ENCODE results near the gene PSMD9.

DNA sequence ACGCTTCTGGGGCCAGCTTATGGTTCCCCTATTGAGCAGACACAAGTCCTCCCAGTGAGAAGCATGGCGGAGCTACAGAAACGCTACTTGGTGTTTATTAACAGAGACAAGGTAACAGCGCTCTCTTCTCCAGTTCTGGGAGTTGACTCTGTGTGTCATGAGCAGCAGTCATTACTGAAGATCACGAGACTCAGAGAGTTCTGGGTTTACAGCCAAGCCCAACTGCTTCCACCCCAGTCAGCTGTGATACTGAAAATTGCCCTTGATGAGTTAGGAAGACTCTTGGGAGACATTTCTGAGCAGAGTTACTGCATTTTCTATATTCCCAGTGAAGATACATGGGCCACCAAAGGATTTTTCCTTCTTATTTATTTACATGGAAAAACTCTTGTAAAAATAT lies 78.4 kb downstream of the PSMD9 start:
- TF ChIP-seq, protein P1, sequence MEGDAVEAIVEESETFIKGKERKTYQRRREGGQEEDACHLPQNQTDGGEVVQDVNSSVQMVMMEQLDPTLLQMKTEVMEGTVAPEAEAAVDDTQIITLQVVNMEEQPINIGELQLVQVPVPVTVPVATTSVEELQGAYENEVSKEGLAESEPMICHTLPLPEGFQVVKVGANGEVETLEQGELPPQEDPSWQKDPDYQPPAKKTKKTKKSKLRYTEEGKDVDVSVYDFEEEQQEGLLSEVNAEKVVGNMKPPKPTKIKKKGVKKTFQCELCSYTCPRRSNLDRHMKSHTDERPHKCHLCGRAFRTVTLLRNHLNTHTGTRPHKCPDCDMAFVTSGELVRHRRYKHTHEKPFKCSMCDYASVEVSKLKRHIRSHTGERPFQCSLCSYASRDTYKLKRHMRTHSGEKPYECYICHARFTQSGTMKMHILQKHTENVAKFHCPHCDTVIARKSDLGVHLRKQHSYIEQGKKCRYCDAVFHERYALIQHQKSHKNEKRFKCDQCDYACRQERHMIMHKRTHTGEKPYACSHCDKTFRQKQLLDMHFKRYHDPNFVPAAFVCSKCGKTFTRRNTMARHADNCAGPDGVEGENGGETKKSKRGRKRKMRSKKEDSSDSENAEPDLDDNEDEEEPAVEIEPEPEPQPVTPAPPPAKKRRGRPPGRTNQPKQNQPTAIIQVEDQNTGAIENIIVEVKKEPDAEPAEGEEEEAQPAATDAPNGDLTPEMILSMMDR (IDR thresholded peaks at IDR 0.05), result no peak
- TF ChIP-seq POLR2AphosphoS5 (IDR thresholded peaks at IDR 0.05; ENCODE audit: low read depth, low read length) (no peak), TCF7L2 (IDR thresholded peaks at IDR 0.05; ENCODE audit: low read depth, low read length) (no peak), SIN3A (IDR thresholded peaks at IDR 0.05; ENCODE audit: borderline replicate concordance, insufficient read depth, low read depth, low read length) (no peak)
- TF ChIP-seq, protein P2, sequence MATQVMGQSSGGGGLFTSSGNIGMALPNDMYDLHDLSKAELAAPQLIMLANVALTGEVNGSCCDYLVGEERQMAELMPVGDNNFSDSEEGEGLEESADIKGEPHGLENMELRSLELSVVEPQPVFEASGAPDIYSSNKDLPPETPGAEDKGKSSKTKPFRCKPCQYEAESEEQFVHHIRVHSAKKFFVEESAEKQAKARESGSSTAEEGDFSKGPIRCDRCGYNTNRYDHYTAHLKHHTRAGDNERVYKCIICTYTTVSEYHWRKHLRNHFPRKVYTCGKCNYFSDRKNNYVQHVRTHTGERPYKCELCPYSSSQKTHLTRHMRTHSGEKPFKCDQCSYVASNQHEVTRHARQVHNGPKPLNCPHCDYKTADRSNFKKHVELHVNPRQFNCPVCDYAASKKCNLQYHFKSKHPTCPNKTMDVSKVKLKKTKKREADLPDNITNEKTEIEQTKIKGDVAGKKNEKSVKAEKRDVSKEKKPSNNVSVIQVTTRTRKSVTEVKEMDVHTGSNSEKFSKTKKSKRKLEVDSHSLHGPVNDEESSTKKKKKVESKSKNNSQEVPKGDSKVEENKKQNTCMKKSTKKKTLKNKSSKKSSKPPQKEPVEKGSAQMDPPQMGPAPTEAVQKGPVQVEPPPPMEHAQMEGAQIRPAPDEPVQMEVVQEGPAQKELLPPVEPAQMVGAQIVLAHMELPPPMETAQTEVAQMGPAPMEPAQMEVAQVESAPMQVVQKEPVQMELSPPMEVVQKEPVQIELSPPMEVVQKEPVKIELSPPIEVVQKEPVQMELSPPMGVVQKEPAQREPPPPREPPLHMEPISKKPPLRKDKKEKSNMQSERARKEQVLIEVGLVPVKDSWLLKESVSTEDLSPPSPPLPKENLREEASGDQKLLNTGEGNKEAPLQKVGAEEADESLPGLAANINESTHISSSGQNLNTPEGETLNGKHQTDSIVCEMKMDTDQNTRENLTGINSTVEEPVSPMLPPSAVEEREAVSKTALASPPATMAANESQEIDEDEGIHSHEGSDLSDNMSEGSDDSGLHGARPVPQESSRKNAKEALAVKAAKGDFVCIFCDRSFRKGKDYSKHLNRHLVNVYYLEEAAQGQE (IDR thresholded peaks at IDR 0.05; ENCODE audit: insufficient read depth in 1 of 2, low read depth in 2 of 2, low read length in 1 of 2), result no peak

All from Panc1 (cell line).